ELR (cell line): ENCODE results near the gene SCAF1.
"Not testable (repeated sequence)": the region's sequence is repeated elsewhere in the genome, so short reads cannot be mapped to it uniquely, and the experiment has no call there.

Experiments
- DNase-seq: peaks from one replicate; pipeline ENCODE4 v3.0.0-alpha.2; 2015; ENCODE audit warnings: low read depth

Gene SCAF1

DNA sequence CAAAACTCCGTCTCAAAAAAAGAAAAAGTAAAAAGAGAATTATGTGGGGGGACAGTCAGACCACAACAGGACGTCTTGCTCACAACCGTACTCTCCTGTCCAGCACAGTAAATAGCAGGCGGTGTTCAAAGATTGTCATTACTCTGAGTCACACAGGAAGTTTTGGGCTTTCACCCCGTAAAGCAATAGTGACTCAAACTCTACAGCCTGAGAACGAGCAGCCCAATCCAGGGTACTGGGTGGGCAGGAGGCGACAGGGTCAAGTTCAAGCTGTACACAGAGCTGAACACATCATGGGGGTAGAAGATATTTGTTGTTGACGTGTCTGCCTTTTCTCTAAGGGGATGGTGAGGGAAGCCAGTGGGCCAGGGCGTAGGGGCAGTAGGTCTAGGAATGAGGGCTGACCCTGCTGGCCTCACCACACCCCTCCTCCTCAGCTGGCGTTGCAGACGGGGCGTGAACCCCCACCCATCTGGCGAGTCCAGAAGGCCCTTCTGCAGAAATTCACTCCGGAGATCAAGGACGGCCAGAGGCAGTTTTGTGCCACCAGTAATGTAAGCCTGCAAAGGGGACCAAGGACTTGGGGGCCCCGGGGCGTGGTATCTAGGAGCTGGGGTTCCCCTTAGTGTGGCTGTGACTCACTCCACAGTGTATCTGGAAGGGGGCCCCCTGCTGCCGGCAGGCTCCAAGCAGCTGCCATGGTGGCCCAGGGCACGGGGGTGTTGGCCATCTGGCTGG, 27.7 kb upstream of the SCAF1 start:
- peak; percentile 96 for DNase-seq

DNA sequence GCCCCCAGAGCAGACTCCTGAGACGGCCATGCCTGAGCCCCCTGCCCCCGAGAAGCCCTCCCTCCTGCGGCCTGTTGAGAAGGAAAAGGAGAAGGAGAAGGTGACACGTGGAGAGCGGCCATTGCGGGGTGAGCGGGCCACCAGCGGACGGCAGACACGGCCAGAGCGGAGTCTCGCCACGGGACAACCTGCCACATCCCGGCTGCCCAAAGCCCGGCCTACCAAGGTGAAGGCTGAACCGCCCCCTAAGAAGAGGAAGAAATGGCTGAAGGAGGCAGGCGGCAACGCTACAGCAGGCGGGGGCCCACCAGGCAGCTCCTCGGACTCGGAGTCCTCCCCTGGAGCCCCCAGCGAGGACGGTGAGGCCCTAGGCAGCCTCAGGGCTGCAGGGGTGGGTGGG, 26.1 kb upstream of the SCAF1 start:
- no peak for DNase-seq

DNA sequence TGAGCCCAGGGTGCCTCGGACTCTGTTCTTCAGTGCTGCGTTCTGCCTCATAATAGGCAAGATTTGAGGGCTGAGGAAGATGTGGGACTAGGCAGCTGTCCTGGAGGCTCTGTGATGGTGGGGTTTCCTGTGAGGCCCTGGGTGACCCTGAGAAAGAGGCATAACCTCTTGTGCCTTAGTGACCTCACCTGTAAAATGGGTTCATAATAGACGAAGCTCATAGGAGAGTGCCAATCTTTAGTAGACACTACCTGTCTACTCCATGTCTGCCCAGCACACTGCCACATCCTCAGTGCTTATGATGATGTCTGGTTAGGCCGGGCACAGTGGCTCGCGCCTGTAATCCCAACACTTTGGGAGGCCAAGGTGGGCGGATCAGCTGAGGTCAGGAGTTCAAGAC, 25.5 kb upstream of the SCAF1 start:
- DNase-seq, result no peak

DNA sequence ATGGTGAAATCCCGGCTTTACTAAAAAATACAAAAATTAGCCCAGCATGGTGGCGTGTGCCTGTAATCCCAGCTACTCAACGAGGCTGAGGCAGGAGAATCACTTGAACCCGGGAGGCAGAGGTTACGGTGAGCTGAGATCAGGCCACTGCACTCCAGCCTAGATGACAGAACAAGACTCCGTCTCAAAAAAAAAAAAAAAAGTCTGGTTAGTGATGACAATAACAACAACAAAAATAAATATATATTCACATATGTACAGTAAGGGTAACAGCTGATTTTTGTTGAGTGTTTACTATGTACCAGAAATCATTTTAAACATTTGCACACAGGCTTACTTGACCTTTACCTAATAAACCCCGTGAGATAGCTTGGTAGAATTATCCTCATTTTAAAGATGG, 25.1 kb upstream of the SCAF1 start:
- DNase-seq, result no peak

DNA sequence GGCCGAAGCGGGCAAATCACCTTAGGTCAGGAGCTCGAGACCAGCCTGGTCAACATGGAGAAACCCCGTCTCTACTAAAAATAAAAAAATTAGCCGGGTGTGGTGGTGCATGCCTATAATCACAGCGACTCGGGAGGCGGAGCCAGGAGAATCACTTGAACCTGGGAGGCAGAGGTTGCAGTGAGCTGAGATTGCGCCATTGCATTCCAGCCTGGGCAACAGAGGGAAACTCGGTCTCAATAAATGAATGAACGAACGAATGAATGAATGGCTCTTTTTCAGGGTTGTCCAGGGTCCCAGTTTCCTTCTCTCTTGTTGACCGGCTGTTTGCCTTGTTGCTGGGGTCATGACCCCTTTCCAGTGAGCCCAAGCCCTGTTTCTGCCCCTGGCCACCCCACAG, 24.1 kb upstream of the SCAF1 start:
- DNase-seq, result not testable (repeated sequence)

DNA sequence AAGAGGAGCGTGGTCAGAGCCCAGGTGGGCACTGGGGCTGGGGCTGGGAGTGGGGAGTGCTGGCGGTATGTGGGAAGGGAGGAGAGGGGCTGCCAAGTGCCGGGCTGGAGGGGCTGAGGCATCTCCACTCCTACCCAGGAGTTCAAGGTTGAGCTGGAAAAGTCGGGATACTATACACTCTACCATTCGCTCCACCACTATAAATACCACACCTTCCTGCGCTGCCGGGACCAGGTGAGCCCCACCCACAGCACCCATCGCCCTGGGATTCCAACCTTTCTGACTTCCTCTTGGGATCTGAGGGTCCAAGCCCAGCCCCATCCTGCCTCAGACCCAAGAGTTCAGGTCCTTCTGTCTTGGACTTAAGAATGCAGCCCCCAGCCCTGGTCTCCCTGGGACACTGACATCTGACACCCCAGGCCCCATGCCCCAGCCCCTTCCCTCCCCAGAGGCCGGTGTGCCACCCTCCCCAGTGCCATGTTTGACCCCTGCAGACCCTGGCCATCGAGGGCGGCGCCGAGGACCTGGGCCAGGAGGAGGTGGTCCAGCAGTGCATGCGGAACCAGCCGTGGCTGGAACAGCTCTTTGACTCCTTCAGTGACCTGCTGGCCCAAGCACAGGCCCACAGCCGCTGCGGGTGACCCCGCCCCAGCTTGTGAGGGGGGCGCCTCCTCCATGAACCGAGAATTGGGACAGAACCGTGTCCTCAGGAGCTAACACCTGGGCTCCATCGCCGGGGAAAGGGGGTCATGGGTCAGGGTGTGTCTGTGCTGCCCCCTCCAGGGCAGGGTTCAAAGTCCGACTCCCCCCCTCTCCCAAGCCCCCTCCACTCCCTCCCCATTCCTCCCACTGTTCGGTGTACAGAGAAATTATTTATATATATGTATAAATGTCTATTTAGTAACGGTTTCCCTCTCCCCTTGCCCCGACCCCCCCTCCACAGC, 16.8 kb upstream of the SCAF1 start:
- DNase-seq, result no peak

DNA sequence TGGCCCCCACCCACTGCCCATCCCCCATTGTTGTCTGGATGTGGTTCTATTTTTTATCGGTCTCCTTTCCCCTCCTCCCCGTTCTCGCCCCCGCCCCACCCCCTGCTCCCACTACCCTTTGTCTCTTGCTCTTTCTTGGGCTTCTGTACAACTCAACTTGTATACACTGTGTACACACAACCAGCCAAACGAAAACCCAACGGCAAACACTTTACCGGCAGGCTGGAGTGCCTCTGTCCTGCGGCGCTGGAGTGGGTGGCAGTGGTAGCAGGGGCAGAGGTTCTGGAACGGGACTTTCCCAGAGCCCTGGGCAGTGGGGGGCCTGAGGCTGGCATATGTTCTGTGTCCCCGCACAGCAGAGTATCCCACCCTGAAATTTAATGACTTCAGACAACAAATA, 15.8 kb upstream of the SCAF1 start:
- no peak for DNase-seq

DNA sequence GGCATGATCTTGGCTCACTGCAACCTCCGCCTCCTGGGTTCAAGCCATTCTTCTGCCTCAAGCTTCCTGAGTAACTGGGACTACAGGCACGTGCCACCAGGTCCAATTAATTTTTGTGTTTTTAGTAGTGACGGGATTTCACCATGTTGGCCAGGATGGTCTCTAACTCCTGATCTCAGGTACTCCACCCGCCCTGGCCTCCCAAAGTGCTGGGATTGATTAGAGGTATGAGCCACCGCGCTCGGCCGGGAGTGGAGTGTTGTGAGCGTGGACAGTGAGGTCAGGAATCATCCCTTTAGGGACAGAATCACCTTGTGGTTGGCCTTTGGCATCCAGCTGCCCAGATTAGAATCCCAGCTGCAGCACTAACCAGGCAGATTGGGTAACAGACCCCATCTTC, 12.3 kb upstream of the SCAF1 start:
- DNase-seq, result no peak

DNA sequence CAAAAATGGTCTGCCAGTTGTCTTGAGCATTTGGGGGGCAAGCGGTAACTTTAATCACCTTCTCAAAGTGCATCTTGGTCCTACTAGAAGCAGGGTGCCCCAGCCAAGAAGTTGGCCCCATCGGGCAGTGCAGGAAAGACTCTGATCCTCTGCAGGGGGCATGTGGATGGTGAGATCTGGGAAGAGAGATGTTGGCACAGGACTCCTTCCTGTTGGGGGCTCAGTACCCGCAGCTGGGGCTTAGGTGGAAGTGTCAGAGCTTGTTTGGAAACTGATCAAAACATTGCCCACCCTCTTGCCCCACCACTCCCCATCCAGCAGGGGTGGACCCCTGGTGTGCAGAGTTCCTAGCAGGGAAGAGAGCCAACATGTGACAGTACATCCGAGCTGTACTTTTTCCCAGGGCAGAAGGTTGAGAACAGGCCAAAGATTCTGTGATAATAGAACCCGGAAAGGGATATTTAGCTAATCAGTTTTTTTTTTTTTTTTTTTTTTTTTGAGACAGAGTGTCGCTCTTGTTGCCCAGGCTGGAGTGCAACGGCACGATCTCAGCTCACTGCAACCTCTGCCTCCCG, 10.9 kb upstream of the SCAF1 start:
- DNase-seq, result no peak

DNA sequence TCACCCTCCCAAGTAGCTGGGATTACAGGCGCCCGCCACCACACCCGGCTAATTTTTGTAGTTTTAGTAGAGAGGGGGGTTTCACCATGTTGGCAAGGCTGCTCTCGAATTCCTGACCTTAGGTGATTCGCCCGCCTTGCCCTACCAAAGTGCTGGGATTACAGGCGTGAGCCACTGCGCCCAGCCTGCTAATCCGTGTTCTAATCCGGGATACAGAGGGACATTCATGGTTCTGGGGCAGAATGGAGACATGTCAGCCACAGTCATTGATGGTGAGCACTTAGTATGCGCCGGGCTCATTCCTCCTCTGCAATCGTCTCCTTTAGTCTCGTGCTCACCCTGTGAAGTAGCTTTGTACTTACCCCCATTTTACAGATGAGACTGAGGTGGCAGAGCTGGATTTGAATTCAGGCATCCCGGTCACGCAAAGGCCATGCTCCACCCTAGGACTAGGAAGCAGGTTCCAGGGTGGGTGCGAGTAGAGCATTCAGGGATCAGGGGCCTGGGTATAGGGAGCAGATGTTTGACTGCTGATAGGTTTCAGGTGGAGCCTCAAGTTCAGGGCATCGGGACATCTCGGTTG, 10.3 kb upstream of the SCAF1 start:
- no peak for DNase-seq

DNA sequence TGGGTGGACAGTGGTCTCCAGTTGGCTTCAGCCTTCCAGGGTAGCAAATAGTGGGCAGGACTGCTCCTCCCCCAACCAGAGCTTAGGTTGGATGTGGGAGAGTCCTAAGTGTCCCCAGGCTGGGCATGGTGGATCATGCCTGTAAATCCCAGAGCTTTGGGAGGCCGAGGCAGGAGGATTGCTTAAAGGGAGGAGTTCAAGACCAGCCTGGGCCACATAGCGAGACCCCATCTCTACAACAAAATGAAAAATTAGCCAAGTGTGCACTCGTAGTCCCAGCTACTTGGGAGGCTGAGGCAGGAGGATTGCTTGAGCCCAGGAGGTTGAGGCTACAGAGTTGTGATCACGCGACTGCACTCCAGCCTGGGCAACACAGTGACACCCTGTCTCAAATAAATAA, 9.4 kb upstream of the SCAF1 start:
- DNase-seq, result no peak

DNA sequence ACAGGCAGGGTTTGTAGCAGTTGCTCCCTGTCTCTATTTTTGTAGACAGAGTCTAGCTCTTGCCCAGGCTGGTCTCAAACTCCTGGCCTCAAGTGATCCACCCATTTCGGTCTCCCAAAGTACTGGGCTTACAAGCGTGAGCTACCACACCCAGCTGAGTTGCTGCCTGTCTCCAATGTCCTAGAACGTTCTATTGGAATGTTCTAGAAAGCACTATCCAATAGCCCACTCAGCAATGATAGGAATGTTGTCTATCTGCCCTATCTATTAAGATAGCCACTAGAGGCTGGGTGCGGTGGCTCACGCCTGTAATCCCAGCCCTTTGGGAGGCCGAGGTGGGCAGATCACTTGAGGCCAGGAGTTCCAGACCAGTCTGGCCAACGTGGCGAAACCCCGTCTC, 8.7 kb upstream of the SCAF1 start:
- not testable (repeated sequence) for DNase-seq

DNA sequence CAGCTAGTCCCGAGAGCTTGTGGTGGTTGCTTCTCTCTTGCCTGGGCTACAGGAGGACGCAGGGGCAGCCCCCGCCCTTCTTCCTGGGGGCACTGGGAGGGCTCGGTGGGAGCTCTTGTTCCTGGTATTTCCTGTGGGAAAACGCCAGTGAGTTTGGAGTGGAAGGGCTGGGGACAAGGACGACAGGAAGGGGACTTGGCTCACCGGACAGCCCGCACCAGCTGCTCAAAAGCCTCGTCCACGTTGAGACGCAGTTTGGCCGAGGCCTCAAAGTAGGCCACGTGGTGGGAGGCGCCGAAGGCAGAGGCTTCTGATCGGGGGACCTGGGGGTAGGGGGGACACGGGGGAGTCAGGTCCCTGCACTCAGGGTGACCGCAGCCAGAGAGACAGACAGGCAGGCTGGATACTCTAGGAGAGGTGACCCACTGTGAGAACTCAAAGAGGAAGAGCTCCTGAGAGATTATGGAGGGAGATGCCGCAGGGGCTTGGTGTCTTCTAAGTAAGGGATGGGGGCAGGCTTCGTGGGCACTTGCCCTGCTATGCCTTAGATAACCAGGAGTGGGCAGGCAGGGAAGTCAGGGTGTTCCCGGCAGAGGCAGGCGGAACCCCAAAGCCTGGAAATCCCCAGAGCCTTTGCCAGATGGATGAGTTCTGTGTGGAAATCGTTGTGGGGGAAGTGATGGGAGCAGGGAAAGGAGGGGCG, 6.3 kb upstream of the SCAF1 start:
- peak; percentile 27 for DNase-seq

DNA sequence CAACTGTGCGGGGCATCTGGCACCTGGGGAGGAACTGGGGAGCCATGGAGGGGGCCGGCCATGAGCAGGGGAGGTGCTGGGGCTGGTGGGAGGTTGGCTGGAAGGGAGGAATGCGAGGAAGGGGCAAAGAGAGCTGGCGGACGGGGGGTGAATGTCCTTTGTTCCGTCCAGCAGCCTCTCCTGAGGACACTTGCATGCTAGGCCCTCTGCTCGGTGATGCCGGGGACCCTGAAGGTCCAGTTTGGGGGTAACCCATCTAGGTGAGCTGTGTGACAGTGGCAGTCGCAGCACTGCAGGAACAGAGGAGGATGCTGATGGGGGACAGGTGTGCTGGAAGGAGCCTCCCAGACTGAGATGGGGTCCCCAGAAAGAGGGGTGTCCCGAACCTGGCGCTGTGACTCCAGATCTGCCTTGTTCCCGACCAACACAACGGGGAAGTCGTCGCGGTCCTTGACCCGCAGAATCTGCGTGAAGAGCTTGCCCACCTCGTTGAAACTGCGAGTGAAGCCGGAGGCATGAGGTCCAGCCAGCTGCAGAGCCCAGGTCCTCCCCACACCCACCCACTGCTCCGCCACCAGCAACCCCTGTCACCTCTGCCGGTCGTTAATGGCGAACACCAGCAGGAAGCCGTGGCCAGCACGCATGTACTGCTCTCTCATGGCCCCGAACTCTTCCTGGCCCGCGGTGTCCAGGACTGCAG, 5.6 kb upstream of the SCAF1 start:
- DNase-seq, result no peak

DNA sequence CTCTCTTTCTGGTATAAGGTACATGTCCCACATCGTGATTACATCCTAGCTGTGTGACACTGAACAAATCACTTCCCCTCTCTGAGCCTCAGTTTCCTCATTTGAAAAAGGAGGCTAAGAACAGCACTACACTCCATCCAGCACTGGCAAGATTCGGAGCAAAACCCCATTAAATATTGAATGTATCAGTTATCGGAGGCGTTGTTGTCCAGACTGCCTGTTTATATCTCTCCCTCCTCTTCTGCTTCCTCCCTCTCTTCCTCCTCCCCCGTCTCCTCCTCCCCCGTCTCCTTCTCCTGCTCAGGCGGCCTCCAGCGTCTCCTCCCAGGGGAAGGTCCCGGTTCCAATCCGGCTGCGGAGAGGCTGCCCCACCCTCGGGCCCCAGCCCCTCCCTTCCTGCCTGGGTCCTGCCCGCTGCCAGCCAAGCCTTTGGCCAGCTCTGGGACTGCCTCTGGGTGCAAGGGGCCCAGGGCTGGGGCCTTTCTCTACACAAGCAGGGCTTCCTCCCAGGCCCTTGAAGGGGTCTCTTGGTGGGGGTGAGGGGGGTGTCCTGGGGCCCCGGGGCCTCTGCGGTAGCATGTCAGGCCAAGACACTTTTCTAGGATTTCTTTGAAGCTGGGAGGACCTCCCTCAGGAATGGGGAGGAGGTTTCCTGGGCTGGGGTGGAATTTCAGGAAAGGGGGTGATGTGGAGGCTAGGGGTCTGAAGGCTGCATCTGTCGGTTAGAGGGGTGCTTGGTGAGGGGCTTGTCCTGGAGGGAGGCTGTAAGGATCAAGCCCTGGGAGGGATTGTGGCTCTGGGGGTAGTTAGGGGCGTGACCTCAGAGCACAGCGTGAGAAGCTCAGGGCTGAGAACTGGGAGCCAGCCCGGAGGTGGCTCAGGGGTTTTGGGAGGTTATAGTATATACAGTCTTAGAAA, 3.9 kb upstream of the SCAF1 start:
- peak; percentile 84 for DNase-seq

DNA sequence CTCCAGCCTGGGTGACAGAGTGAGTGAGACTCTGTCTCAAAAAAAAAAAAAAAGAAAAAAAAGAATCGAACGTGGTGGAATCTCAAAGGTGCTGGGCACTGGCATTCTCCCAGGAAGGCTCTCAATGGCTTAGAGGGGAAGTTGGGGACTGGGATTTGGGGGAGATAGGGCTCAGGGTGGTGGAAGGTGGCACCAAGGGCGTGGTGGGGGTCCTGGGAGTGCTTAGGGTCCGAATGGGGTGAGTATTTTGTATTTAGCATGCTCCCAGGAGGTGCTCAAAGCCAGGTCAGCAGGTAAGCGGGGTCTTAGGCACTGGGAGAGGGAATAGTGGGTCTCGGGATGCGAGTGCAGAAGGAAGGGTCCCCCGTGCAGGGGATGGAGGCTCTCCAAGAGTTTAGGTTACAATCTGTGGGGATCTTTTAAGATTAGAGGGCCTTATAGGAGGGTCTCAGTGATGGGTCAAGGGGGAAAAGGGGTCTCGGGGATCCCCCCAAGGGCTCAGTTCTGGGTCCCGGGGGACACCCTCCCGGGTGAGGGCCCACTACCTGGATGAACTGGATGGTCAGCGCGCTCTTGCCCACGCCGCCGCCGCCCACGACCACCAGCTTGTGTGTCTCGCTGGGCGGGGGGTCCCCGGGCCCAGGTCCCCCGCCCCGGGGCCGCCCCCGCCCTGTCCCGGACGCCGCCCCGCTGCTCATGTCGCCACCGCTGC, 2.5 kb upstream of the SCAF1 start:
- no peak for DNase-seq

DNA sequence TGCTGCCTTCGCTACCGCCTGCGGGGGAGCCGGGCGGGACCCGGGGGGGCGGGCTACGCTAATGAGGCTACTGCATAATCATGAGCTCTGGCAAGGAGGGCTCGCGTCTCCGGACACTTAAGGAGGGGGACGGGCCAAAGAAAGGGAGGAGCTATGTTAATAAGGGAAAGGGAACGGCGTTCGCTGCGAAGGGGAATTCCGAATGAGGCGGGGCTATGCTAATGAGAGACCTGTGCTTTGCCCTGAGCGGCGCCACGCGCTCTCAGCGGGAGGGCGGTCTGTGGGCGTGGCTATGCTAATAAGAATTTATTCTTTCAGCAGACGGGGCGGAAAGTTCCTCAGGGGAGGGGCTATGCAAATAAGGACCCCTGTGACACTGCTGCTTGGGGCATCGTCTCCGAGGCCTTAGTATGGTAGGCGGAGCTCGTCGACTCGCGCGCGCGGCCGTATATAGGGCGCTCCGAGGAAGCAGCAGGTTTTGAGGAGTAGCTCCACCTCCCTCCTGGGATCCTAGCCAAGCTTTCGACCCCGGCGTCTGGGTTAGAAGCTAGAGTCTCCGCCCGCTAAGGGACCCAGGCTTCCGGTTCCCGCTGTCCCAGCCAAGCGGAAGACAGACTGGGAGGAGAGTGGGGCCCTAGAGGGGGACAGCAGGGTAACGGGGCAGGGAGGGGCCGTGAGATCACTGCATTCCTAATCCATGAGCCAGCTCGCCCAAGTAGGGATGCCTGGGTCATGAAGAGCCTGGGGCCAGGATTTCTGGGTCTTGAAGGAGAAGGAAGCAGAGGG, 1.7 kb upstream of the SCAF1 start, which contains the start of gene RRAS:
TSS of gene RRAS (minus strand) at position 31 of the 786 bp plus-strand sequence. CDS start 45 bp downstream, outside the sequence.
- peak; percentile 100 for DNase-seq

DNA sequence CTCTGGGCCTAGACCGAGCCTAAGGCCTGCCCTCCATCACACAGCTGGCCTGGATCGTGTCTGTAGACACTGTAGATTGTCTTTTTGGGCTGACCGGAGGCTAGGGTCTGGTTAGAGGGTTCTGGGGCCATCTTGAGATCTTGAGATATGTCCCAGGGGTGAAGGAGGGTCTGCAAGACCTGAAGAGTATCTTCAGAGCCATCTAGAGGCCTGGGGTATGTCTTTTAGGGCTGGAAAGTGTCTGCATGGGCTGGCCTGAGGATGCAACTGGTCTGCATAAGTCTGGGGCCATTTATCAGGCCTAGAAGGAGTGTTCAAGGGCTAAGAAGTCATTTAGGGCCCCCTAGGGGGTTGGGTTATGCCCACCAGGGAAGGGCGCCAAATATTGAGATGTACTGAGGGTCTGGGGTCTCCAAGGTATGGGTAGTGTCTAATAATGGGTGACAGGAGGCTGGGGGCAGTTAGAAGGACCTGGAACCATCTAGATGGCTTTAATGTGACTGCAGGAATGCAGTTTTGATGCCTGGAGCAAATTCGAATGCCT, 555 bp downstream of the SCAF1 start:
- DNase-seq, result peak; percentile 32
